A673 (cell line): Measurements from ENCODE around the gene SLC39A6.

Experiments used
- EZH2 ChIP-seq: fragments of 200-600 bp; sonication (generic); IDR thresholded peaks from 2 replicates; pipeline ENCODE4 v1.6.1; 2017; ENCODE audit warnings: borderline replicate concordance, low read depth, mild to moderate bottlenecking, mixed read lengths, antibody characterized with exemption, low read length; ENCODE audit not compliant: poor library complexity, severe bottlenecking
- TF ChIP-seq, protein P1 (sequence below): fragments of 300-800, 200-600 bp; sonication (generic); conservative IDR thresholded peaks from 2 replicates; pipeline ENCODE4 v1.5.1; 2017; ENCODE audit warnings: low read depth, mild to moderate bottlenecking, antibody characterized with exemption, low read length, moderate library complexity, mixed read lengths

DNA sequence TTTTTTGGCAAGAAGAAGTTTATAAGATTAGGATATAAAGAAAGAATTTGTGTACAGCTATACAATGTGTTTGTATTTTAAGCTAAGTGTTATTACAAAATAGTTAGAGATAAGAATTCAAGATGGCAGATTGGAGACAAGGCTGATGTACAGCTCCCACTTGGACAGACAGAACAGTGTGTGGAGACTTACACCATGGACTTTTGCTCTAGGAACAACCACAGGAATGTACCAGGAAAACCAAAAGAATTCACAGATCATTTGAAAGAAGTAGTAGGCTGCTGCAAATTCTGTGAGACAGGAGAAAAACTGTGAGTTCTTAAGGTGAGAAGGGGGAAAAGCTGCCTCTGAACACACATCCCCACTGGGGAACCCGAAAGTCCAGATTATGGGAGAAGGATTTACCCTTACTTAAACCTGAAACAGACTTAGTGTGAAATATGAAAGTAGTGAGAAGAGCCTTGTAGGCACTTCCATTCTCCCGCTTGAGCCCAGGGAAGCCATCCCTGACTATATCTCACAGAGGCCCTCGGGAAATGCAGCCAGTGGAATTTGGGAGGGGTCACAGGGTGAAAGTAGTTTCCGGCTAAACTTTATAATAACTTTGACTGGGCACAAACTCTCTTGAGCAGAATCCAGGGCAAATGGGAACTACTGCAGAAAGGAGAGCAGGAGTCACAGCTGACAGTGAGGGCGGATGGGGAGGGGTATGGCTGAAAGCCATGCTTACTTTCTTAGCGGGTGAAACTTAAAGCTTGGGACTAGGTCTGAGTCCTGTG, 50.2 kb downstream of the SLC39A6 start:
- TF ChIP-seq, protein P1, sequence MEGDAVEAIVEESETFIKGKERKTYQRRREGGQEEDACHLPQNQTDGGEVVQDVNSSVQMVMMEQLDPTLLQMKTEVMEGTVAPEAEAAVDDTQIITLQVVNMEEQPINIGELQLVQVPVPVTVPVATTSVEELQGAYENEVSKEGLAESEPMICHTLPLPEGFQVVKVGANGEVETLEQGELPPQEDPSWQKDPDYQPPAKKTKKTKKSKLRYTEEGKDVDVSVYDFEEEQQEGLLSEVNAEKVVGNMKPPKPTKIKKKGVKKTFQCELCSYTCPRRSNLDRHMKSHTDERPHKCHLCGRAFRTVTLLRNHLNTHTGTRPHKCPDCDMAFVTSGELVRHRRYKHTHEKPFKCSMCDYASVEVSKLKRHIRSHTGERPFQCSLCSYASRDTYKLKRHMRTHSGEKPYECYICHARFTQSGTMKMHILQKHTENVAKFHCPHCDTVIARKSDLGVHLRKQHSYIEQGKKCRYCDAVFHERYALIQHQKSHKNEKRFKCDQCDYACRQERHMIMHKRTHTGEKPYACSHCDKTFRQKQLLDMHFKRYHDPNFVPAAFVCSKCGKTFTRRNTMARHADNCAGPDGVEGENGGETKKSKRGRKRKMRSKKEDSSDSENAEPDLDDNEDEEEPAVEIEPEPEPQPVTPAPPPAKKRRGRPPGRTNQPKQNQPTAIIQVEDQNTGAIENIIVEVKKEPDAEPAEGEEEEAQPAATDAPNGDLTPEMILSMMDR = no peak
- TF ChIP-seq EZH2 = no peak
